ENCODE results near the gene MAD1L1. TPM values are rescaled to one million over a fixed set of nuclear protein-coding genes. Genes with fewer than 3 reads are reported as not detected.
"Not testable (repeated sequence)": the region's sequence is repeated elsewhere in the genome, so short reads cannot be mapped to it uniquely, and the experiment has no call there.

MAD1L1 gene
- total RNA-seq, 2 donors from 2014 or later = 46.7 to 66.0 TPM

GRCh38 chr7:1848013-1848640 lies 384.6 kb downstream of the MAD1L1 start:
- Mint-ChIP-seq H3K27me3 (no peaks in the 10 kb centered on the region), H3K4me3 (no peak overlapping the region), H3K9me3 (no peaks in the 10 kb centered on the region), H3K36me3 (ENCODE audit: low read depth) (peaks cover 8% of the 10 kb centered on the region), H3K4me1 (peaks cover 7% of the 10 kb centered on the region), H3K27ac (no peak overlapping the region)
- no peak for ATAC-seq (replicated peaks)

DNA sequence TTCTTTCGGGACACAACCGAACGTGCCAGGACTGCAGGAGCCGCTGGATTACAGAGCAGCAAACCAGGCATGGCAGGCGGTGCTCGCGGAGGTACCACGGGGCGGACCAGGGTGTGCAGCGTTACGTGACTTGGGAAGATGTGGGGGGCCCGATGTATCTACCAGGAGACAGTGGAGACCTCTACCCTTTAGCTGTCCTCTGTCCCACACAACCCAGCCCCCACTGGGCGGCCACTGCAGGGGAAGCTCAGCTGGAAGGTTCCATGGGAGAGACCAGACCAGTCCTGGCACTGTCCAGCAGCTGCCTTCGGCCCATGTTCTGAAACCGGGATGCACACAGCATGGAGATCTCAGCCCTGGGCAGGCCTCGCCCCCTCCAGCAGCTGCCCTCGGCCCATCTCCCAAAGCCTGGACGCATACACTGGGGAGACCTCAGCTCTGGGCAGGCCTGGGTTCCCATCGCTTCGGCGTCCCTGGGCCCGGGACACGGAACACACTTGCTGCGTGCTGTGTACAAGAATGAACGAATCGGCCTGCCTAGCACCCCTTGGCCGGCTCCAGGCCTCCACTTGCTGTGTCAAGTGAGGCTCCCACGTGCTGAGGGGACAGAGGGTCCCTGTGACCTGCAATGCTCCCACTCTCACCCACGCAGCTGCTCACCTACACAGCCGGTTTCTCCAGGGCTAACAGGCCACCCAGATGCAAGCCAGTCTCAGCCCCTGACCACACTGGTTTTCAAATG lies 385.3 kb downstream of the MAD1L1 start:
- H3K9me3 Mint-ChIP-seq = no peaks in the 10 kb centered on the region
- ATAC-seq (replicated peaks) = no peak
- H3K36me3 Mint-ChIP-seq (ENCODE audit: low read depth) = peaks cover 11% of the 10 kb centered on the region
- no peak overlapping the region for H3K27ac Mint-ChIP-seq
- peaks cover 7% of the 10 kb centered on the region for H3K4me1 Mint-ChIP-seq
- no peak overlapping the region for H3K4me3 Mint-ChIP-seq
- no peaks in the 10 kb centered on the region for H3K27me3 Mint-ChIP-seq

GRCh38 chr7:1846331-1847065 lies 386.2 kb downstream of the MAD1L1 start:
- Mint-ChIP-seq H3K27ac (no peak overlapping the region), H3K4me3 (no peak overlapping the region), H3K27me3 (no peaks in the 10 kb centered on the region), H3K36me3 (ENCODE audit: low read depth) (peaks cover 11% of the 10 kb centered on the region), H3K4me1 (peaks cover 7% of the 10 kb centered on the region), H3K9me3 (no peaks in the 10 kb centered on the region)
- ATAC-seq (replicated peaks) = no peak

- no peaks in the 10 kb centered on the region for H3K27me3 Mint-ChIP-seq
- no peak overlapping the region for H3K4me3 Mint-ChIP-seq
- H3K9me3 Mint-ChIP-seq = no peaks in the 10 kb centered on the region
- ATAC-seq (replicated peaks) = no peak
- no peak overlapping the region for H3K27ac Mint-ChIP-seq
- peaks cover 7% of the 10 kb centered on the region for H3K4me1 Mint-ChIP-seq
- peaks cover 11% of the 10 kb centered on the region for H3K36me3 Mint-ChIP-seq (ENCODE audit: low read depth)
These were observed 387.0 kb downstream of the MAD1L1 start for GRCh38 chr7:1845536-1846311.

DNA sequence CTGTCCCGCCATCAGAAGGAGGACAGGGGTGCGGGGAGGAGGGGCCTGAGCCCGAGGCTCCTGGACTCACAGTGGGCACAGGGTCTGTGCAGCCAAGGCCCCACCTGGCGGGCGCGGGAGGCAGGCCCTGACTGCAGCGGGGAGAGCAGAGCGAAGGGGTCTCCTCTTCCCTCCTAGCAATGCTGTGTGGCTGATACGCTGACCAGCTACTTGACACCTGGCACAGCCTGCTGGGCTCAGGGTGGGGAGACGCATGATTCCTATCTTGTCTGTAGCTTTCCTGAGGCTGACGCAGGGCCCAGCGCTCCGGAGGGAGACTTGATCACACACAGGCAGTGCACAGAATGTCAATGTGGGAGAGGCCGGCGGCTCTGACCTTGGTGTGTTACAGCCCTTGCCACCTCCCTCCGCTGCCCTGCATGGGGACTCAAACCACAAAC lies 387.8 kb downstream of the MAD1L1 start:
- Mint-ChIP-seq H3K27me3 (no peaks in the 10 kb centered on the region), H3K27ac (no peak overlapping the region), H3K9me3 (no peaks in the 10 kb centered on the region), H3K4me1 (peaks cover 7% of the 10 kb centered on the region), H3K36me3 (ENCODE audit: low read depth) (peaks cover 11% of the 10 kb centered on the region), H3K4me3 (no peak overlapping the region)
- ATAC-seq (replicated peaks) = no peak

GRCh38 chr7:1844336-1844950 lies 388.3 kb downstream of the MAD1L1 start:
- Mint-ChIP-seq H3K36me3 (ENCODE audit: low read depth) (peaks cover 11% of the 10 kb centered on the region), H3K27ac (no peak overlapping the region), H3K9me3 (no peaks in the 10 kb centered on the region), H3K4me1 (peaks cover 7% of the 10 kb centered on the region), H3K27me3 (no peaks in the 10 kb centered on the region), H3K4me3 (no peak overlapping the region)
- ATAC-seq (replicated peaks) = no peak

DNA sequence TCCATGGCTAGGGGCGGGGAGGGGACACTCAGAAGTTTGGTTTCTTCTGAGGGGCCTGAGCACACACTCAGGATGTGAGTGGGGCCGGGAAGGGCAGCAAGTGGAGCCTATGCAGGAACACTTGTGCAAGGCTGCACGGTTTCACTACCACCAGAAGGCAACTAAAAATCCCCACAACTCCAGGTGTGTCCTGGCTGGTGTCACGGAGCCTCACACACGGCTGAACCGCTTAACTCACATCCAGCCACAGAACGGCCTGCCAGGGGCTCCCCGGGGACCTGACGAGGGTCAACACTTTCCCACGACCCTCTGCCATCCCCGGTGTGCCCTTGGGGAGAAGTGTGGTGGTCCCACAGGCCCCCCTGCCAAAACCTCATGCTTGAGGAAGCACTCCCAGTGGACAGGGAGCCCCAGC lies 388.8 kb downstream of the MAD1L1 start:
- Mint-ChIP-seq H3K4me3 (no peak overlapping the region), H3K27me3 (no peaks in the 10 kb centered on the region), H3K4me1 (peaks cover 7% of the 10 kb centered on the region)

GRCh38 chr7:1843271-1843861 lies 389.4 kb downstream of the MAD1L1 start:
- H3K4me1 Mint-ChIP-seq = peaks cover 7% of the 10 kb centered on the region
- H3K27ac Mint-ChIP-seq = no peak overlapping the region
- peaks cover 11% of the 10 kb centered on the region for H3K36me3 Mint-ChIP-seq (ENCODE audit: low read depth)
- no peaks in the 10 kb centered on the region for H3K9me3 Mint-ChIP-seq
- no peaks in the 10 kb centered on the region for H3K27me3 Mint-ChIP-seq
- no peak overlapping the region for H3K4me3 Mint-ChIP-seq
- no peak for ATAC-seq (replicated peaks)

More for the DNA sequence above, 388.8 kb downstream of the MAD1L1 start:
- H3K9me3 Mint-ChIP-seq = no peaks in the 10 kb centered on the region
- H3K36me3 Mint-ChIP-seq (ENCODE audit: low read depth) = peaks cover 11% of the 10 kb centered on the region
- ATAC-seq (replicated peaks) = no peak
- no peak overlapping the region for H3K27ac Mint-ChIP-seq

- no peak overlapping the region for H3K27ac Mint-ChIP-seq
- no peak overlapping the region for H3K4me3 Mint-ChIP-seq
- no peak for ATAC-seq (replicated peaks)
- no peaks in the 10 kb centered on the region for H3K9me3 Mint-ChIP-seq
- no peaks in the 10 kb centered on the region for H3K27me3 Mint-ChIP-seq
- H3K4me1 Mint-ChIP-seq = peaks cover 7% of the 10 kb centered on the region
- peaks cover 17% of the 10 kb centered on the region for H3K36me3 Mint-ChIP-seq (ENCODE audit: low read depth)
These were observed 390.2 kb downstream of the MAD1L1 start for GRCh38 chr7:1842321-1843221.

DNA sequence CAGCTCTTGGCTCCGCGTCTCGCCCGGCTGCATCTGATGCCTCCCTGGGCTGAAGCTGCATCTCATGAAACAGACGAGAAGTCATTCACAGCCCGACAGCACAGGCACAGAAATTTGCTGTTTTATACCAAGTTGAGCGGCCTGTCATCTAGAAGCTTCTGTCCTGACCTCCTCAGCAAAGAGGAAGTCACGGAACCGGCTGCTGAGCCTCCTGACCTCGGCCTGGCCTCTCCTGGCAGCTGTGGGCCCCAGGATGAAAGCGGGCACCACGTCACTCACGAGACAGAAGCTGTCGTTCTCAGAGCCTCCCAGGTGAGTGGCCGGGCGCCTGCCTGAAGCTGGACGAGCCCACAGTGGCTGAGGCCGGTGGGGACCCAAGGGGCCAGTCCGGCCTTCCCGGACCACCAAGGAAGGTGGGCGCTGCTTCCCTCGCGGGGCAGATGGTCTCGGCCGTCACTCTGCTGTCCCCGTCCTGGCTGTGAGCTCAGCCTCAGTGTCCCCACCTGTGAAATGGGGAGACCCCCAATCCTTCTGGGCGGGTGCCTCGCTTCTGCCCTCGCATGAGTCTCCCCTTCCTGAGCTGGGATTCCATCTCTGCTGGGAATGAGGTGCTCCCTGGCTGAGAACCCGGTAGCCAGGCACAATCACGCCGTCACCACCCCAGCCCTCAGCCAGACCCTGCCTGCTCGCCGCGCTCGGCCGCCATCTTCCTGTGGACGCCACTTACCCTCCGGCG lies 391.3 kb downstream of the MAD1L1 start:
- H3K36me3 Mint-ChIP-seq (ENCODE audit: low read depth) = peaks cover 17% of the 10 kb centered on the region
- not testable (repeated sequence) for H3K27ac Mint-ChIP-seq; ATAC-seq (replicated peaks); H3K9me3 Mint-ChIP-seq; H3K27me3 Mint-ChIP-seq; H3K4me3 Mint-ChIP-seq; H3K4me1 Mint-ChIP-seq

GRCh38 chr7:1840744-1841143 lies 392.0 kb downstream of the MAD1L1 start:
- not testable (repeated sequence) for H3K27me3 Mint-ChIP-seq; ATAC-seq (replicated peaks); H3K4me3 Mint-ChIP-seq; H3K27ac Mint-ChIP-seq; H3K4me1 Mint-ChIP-seq; H3K9me3 Mint-ChIP-seq
- H3K36me3 Mint-ChIP-seq (ENCODE audit: low read depth) = peaks cover 17% of the 10 kb centered on the region

GRCh38 chr7:1839701-1840100 lies 393.0 kb downstream of the MAD1L1 start:
- Mint-ChIP-seq H3K27ac (no peak overlapping the region), H3K4me3 (no peak overlapping the region), H3K27me3 (no peaks in the 10 kb centered on the region), H3K9me3 (no peaks in the 10 kb centered on the region), H3K36me3 (ENCODE audit: low read depth) (peaks cover 17% of the 10 kb centered on the region), H3K4me1 (no peaks in the 10 kb centered on the region)
- no peak for ATAC-seq (replicated peaks)

Measured in activated T-helper 17 cell treated with anti-CD3 and anti-CD28 coated beads, Interleukin-2, amount 50 U/mL, for 72 hours (primary cell).